Measurements from ENCODE around the gene IFI44. TPM values are rescaled to one million over a fixed set of nuclear protein-coding genes. Genes with fewer than 3 reads are reported as not detected.

The IFI44 gene
- total RNA-seq, 4 donors from 2014 or later, result 16.2 to 78.2 (median 20.2) TPM

Other genes starting within 250 kb of the IFI44 start
- gene PTGFR, start 158.9 kb upstream of the IFI44 start, total RNA-seq, result 10 to 100 TPM in 1 of 4 donors, 1 to 10 TPM in 2, under 1 TPM in 1; 0.48 to 13.6 (median 2.6) TPM
- 10 to 100 TPM in 2 of 4 donors, 1 to 10 TPM in 2; 5.5 to 80.7 (median 11.2) TPM for gene IFI44L, start 29.4 kb upstream of the IFI44 start, total RNA-seq

Data from omental fat pad (tissue), 4 donors.